Subcutaneous abdominal adipose tissue (tissue), 5 donors: ENCODE results near the gene GAGE12F.
"Not testable (repeated sequence)": the region's sequence is repeated elsewhere in the genome, so short reads cannot be mapped to it uniquely, and the experiment has no call there.

Source experiments
- H3K27ac ChIP-seq: one replicate; pipeline ENCODE4 v1.7.0; 2013; ENCODE audit warnings: low read depth, mild to moderate bottlenecking, inconsistent platforms, low read length, moderate library complexity
- H3K27me3 ChIP-seq, 5 donors: one replicate each; pipeline ENCODE4 v1.7.0; 2013; ENCODE audit warnings: low read length in 5 of 5, inconsistent platforms in 1 of 5; ENCODE audit not compliant: control insufficient read depth in 5 of 5, insufficient read depth in 4 of 5
- H3K36me3 ChIP-seq, 5 donors: one replicate each; pipeline ENCODE4 v1.7.0; 2013; ENCODE audit warnings: low read length in 5 of 5; ENCODE audit not compliant: control insufficient read depth in 5 of 5, insufficient read depth in 5 of 5
- H3K4me1 ChIP-seq, 5 donors: one replicate each; pipeline ENCODE4 v1.7.0; 2013; ENCODE audit warnings: low read length in 5 of 5, mild to moderate bottlenecking in 3 of 5, moderate library complexity in 1 of 5; ENCODE audit not compliant: control insufficient read depth in 5 of 5, insufficient read depth in 5 of 5
- H3K4me3 ChIP-seq, 5 donors: one replicate each; pipeline ENCODE4 v1.7.0; 2013; ENCODE audit warnings: low read length in 5 of 5, low read depth in 1 of 5
- H3K9ac ChIP-seq, 5 donors: one replicate each; pipeline ENCODE4 v1.7.0; 2013; ENCODE audit warnings: low read length in 5 of 5, mild to moderate bottlenecking in 4 of 5, moderate library complexity in 3 of 5
- H3K9me3 ChIP-seq, 5 donors: one replicate each; pipeline ENCODE4 v1.7.0; 2013; ENCODE audit warnings: low read length in 5 of 5; ENCODE audit not compliant: control insufficient read depth in 5 of 5
- donor health status: healthy.
- donor health status: healthy.
- donor health status: healthy.
- donor health status: healthy.
- donor health status: healthy.

GAGE12F gene

GRCh38 chrX:49560542-49560941, at the start of gene GAGE12F:
TSS of gene GAGE12F (plus strand) at chrX:49560842. CDS start at chrX:49561997, 1,155 bp downstream.
- H3K27ac ChIP-seq, H3K36me3 ChIP-seq, H3K9ac ChIP-seq, H3K9me3 ChIP-seq, H3K27me3 ChIP-seq, H3K4me1 ChIP-seq, H3K4me3 ChIP-seq: not testable (repeated sequence)

- not testable (repeated sequence) for H3K36me3 ChIP-seq, H3K4me1 ChIP-seq, H3K4me3 ChIP-seq, H3K27me3 ChIP-seq, H3K9me3 ChIP-seq, H3K9ac ChIP-seq, H3K27ac ChIP-seq
Observed at GRCh38 chrX:49531877-49532276, 28.8 kb upstream of the GAGE12F start, which contains the start of gene GAGE12C. TSS of gene GAGE12C (plus strand) at chrX:49532177. CDS start at chrX:49533332, 1,155 bp downstream.

DNA sequence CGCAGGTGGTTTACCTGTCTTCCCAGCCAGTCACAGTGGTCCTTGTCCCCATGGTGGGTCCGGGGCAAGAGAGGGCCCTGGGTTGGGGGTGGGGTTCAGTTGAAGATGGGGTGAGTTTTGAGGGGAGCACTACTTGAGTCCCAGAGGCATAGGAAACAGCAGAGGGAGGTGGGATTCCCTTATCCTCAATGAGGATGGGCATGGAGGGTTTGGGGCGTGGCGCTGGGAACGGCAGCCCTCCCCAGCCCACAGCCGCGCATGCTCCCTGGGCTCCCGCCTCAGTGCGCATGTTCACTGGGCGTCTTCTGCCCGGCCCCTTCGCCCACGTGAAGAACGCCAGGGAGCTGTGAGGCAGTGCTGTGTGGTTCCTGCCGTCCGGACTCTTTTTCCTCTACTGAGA, 19.2 kb upstream of the GAGE12F start, which contains the start of gene GAGE12D:
TSS of gene GAGE12D (plus strand) at position 301 of the 400 bp plus-strand sequence. CDS start 1,155 bp downstream, outside the sequence.
- H3K4me1 ChIP-seq, H3K27ac ChIP-seq, H3K4me3 ChIP-seq, H3K9me3 ChIP-seq, H3K27me3 ChIP-seq, H3K9ac ChIP-seq, H3K36me3 ChIP-seq: not testable (repeated sequence)

DNA sequence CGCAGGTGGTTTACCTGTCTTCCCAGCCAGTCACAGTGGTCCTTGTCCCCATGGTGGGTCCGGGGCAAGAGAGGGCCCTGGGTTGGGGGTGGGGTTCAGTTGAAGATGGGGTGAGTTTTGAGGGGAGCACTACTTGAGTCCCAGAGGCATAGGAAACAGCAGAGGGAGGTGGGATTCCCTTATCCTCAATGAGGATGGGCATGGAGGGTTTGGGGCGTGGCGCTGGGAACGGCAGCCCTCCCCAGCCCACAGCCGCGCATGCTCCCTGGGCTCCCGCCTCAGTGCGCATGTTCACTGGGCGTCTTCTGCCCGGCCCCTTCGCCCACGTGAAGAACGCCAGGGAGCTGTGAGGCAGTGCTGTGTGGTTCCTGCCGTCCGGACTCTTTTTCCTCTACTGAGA, 9.7 kb upstream of the GAGE12F start, which contains the start of gene GAGE12E:
TSS of gene GAGE12E (plus strand) at position 301 of the 400 bp plus-strand sequence. CDS start 1,155 bp downstream, outside the sequence.
- H3K4me1 ChIP-seq, H3K4me3 ChIP-seq, H3K9ac ChIP-seq, H3K27me3 ChIP-seq, H3K36me3 ChIP-seq, H3K9me3 ChIP-seq, H3K27ac ChIP-seq: not testable (repeated sequence)

DNA sequence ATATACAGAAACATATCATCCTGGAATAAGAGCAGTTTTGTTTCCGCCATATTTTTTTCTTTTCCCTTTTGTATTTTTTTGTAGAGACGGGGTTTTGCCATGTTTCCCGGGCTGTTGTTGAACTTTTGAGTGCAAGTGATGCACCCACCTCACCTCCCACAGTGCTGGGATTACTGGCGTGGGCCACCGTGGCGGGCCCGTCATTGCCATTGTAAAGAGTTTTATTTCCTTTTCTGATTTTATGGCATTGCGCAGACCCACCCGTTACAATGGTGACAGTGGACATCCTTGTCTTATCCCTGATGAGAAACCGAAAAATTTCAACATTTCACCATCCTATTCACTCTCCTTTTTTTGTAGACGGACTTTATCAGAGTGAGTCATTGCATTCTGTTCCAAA, 8.1 kb downstream of the GAGE12F start:
- H3K4me3 ChIP-seq, H3K27ac ChIP-seq, H3K9me3 ChIP-seq, H3K27me3 ChIP-seq, H3K9ac ChIP-seq, H3K4me1 ChIP-seq, H3K36me3 ChIP-seq: not testable (repeated sequence)

- not testable (repeated sequence) for H3K36me3 ChIP-seq, H3K9ac ChIP-seq, H3K27ac ChIP-seq, H3K27me3 ChIP-seq, H3K4me1 ChIP-seq, H3K9me3 ChIP-seq, H3K4me3 ChIP-seq
Observed at GRCh38 chrX:49569152-49569551, 8.5 kb downstream of the GAGE12F start.

- H3K27ac ChIP-seq, H3K9me3 ChIP-seq, H3K27me3 ChIP-seq, H3K9ac ChIP-seq, H3K4me1 ChIP-seq, H3K4me3 ChIP-seq, H3K36me3 ChIP-seq: not testable (repeated sequence)
Observed at GRCh38 chrX:49570100-49570499, 9.5 kb downstream of the GAGE12F start, which contains the start of gene GAGE12G. TSS of gene GAGE12G (plus strand) at chrX:49570400. CDS start at chrX:49571555, 1,155 bp downstream.

DNA sequence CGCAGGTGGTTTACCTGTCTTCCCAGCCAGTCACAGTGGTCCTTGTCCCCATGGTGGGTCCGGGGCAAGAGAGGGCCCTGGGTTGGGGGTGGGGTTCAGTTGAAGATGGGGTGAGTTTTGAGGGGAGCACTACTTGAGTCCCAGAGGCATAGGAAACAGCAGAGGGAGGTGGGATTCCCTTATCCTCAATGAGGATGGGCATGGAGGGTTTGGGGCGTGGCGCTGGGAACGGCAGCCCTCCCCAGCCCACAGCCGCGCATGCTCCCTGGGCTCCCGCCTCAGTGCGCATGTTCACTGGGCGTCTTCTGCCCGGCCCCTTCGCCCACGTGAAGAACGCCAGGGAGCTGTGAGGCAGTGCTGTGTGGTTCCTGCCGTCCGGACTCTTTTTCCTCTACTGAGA, 19.0 kb downstream of the GAGE12F start, which contains the start of gene GAGE12H:
TSS of gene GAGE12H (plus strand) at position 301 of the 400 bp plus-strand sequence. CDS start 1,155 bp downstream, outside the sequence.
- not testable (repeated sequence) for H3K9ac ChIP-seq, H3K9me3 ChIP-seq, H3K27ac ChIP-seq, H3K36me3 ChIP-seq, H3K27me3 ChIP-seq, H3K4me3 ChIP-seq, H3K4me1 ChIP-seq

DNA sequence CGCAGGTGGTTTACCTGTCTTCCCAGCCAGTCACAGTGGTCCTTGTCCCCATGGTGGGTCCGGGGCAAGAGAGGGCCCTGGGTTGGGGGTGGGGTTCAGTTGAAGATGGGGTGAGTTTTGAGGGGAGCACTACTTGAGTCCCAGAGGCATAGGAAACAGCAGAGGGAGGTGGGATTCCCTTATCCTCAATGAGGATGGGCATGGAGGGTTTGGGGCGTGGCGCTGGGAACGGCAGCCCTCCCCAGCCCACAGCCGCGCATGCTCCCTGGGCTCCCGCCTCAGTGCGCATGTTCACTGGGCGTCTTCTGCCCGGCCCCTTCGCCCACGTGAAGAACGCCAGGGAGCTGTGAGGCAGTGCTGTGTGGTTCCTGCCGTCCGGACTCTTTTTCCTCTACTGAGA, 28.6 kb downstream of the GAGE12F start, which contains the start of gene GAGE2A:
TSS of gene GAGE2A (plus strand) at position 301 of the 400 bp plus-strand sequence. CDS start 1,155 bp downstream, outside the sequence.
- H3K4me1 ChIP-seq, H3K9ac ChIP-seq, H3K4me3 ChIP-seq, H3K27me3 ChIP-seq, H3K36me3 ChIP-seq, H3K9me3 ChIP-seq, H3K27ac ChIP-seq: not testable (repeated sequence)

- H3K4me1 ChIP-seq, H3K27ac ChIP-seq, H3K9me3 ChIP-seq, H3K36me3 ChIP-seq, H3K9ac ChIP-seq, H3K27me3 ChIP-seq, H3K4me3 ChIP-seq: not testable (repeated sequence)
Observed at GRCh38 chrX:49589769-49590478, 29.3 kb downstream of the GAGE12F start.
